HPDE6-E6E7 (cell line): ENCODE results near the gene OMP.
"Not testable (repeated sequence)": the region's sequence is repeated elsewhere in the genome, so short reads cannot be mapped to it uniquely, and the experiment has no call there.

Experiments used
- DNase-seq: peaks from one replicate; pipeline ENCODE4 v3.0.0; 2011; ENCODE audit warnings: missing footprints; ENCODE audit errors: extremely low spot score

The OMP gene

DNA sequence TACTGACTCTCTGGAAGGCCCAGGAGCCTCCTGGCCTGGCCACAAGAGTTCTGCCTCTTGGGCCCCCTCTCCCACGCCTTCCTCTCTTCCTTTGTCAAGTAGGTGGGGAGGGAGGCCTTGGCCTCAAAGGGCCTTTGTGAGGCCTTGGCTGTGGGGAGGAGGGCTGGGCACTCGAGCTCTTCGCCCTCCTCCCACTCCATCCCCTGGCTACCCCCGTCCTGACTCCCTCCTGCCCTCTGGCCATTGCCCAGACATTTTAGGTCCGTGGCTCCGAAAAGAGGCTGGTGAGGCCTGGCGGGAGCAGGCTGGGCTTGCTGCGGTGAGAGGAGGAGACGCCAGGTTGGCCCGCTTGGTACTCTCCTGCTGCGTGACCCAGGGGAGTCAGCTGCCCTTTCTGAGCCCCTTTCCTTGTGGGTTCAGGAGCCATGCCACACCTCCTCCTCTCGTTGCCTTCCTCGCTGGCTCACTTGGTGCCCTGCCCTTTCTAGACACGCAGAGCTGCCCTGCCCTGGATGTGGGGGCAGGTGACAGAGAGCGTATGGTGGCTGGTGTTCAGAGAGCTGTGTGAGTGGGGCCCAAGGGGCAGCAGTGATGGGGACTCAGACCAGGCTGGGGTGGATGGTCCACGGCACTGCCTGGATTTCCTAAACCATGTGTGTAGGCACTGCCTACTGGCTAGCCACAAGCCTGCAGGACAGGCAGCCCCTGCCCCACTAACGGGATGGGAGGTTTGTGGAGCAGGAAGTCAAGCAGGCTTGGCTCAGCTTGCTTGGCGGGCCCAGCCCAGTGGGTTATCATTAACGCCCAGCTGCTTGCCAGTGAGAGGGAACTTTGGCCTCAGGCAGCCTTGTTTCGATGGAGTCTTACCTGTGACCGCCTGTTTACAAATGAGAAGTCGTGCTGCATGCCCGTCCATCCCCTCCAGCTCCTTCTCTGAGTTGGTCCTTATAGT, 15.8 kb upstream of the OMP start:
- DNase-seq = no peak

GRCh38 chr11:77087723-77088225, 14.9 kb upstream of the OMP start:
- DNase-seq = no peak

GRCh38 chr11:77088236-77089003, 14.2 kb upstream of the OMP start:
- DNase-seq = no peak

DNA sequence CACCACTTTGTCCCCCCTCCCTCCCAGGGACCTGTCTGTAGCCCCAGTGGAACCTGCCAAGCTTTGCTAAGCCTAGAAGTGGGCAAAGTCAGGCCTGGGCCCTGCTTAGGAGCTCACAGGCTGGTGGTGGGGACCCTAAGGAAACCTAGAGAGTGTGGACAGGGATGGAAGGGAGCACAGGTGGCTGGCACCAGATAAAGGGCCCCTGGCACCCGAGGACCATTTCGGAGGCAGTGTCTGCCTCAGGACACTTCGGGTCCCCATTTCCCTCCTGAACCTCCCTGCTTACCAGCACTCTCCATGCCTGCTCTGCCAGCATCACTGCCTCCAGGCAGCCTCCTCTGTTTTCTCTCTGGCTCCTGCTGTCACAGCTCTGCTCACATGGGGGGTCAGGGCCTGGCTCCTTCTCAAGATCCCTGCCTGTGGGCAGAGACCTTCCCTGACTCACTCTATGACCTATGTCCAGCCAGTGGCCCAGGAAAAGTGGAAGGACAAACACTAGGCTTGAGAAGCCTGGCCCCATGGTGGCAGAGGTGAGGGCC, 13.6 kb upstream of the OMP start:
- DNase-seq = no peak

DNA sequence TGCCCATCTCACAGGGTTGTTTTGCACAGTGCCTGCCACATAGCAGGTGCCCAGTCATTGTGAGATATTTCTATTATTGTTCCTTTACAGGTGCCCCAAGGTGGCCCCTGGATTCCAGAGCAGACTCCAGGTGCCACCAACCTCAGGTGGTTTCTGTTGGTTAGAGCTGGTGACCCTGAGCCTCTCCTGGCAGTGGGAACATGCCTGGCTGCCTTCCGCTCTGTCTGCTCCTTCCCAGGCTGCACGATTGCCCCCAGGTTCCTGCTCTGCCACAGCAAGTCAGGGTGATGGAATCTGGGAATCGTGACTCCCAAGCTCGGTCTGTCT, 12.6 kb upstream of the OMP start:
- no peak for DNase-seq

- no peak for DNase-seq
Observed at GRCh38 chr11:77090373-77091111, 12.1 kb upstream of the OMP start.

DNA sequence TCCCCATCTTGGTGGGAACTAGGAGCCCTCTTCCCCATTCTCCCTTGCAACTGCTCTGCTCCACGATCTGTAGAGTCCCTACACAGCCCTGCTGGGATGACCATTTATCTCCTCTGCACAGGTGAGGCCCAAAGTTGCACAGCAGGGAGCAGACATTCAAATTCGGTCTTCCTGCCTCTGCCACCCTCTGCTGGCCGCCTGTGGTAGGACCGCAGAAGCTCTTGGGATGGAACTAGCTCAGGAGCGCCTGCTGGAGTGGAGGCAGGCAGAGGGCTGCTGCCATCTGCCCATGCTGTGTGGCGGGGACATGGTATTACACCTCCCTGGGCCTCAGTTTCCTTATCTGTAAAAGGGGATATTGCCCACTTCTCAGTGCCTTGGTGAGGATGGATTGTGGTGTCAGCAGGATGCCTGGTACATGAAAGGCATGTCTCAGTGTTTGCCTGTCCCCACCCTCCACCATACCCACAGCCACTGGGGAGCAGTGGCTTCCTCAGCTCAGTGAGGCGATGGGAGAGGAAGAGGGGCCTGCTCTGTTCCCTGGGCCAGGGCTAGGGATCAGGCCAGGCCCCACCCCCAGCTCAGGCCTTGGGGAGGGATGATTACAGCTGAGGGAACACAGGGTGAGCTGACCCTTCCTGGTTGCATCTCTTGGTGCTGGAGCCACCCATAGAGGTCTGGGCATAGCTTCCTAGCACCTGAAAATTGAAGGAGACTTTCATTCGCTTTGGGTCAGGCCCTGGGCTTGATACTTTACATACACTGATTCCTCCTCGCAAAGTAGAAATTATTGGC, 11.3 kb upstream of the OMP start:
- DNase-seq = peak; percentile 88

GRCh38 chr11:77092382-77092781, 10.3 kb upstream of the OMP start:
- DNase-seq = no peak

GRCh38 chr11:77093056-77093891, 9.4 kb upstream of the OMP start:
- no peak for DNase-seq

DNA sequence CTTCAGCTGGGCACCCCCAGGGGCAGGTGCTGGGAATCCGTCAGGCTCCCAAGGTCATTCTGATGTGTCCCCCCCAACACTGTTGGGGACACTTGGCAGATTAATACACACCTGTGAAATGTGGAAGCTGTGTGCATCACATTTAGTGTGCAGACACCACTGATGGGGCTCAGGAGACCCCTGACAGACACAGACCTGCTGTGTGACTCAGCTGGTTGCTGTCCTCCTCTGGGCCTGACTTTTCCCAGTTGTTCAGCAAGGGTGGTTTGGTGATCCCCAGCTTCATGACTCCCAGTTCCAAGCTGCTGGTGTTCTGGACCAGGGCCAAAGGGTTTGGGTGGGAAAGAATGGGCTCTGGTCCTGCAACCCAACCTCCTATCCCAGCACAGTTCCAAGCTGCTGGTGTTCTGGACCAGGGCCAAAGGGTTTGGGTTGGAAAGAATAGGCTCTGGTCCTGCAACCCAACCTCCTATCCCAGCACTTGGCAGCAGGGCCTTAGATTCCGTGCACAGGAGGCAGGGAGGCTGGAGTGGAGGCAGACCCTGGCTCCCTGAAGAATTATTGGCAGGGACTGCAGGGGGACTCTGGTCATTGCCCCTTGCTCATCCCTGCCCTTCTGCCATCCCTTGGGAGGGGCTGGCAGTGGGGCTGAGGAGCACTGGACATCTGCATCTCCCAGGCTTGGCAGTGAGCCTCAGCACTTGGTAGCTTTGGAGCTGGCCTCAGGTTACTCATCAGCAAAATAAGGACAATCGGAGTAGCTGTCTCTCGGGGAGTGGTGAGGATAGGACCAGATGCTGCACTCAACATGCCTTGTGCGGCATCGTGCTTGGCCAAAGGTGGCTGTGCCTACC, 8.4 kb upstream of the OMP start:
- DNase-seq = no peak

GRCh38 chr11:77094841-77095365, 7.7 kb upstream of the OMP start:
- no peak for DNase-seq

GRCh38 chr11:77095551-77096490, 6.8 kb upstream of the OMP start:
- no peak for DNase-seq

DNA sequence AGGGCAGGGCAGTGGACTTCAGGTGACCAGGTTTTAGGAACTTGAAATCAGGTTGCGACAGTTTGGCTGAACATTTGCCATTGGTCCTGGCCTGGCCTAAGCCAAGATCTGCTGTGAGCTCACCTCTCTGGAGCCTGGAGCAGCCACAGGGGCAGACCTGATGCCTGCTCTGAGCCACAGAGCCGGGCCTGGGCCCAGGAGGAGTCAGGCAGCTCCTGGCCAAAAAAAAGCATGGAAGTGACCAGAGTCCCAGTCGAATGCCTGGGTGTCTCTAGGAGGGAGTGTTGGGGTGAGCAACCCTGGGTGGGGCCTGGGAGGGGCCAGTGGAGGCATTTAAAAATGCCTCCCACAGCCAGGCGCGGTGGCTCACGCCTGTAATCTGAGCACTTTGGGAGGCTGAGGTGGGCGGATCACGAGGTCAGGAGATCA, 6.0 kb upstream of the OMP start:
- DNase-seq = no peak

DNA sequence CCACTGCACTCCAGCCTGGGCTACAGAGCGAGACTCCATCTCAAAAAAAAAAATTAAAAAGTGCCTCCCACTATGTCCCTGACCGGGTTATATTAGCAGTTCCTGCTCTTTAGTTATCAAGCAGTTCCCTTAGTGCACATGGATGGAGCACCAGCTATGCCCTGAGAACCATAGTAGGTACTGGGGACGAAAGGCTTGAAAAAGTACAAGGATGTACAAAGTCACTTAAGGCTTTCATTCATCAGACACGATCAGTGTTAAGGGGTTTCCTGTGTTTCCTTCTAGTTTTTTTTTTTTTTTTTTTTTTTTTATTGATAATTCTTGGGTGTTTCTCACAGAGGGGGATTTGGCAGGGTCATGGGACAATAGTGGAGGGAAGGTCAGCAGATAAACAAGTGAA, 5.5 kb upstream of the OMP start:
- not testable (repeated sequence) for DNase-seq

DNA sequence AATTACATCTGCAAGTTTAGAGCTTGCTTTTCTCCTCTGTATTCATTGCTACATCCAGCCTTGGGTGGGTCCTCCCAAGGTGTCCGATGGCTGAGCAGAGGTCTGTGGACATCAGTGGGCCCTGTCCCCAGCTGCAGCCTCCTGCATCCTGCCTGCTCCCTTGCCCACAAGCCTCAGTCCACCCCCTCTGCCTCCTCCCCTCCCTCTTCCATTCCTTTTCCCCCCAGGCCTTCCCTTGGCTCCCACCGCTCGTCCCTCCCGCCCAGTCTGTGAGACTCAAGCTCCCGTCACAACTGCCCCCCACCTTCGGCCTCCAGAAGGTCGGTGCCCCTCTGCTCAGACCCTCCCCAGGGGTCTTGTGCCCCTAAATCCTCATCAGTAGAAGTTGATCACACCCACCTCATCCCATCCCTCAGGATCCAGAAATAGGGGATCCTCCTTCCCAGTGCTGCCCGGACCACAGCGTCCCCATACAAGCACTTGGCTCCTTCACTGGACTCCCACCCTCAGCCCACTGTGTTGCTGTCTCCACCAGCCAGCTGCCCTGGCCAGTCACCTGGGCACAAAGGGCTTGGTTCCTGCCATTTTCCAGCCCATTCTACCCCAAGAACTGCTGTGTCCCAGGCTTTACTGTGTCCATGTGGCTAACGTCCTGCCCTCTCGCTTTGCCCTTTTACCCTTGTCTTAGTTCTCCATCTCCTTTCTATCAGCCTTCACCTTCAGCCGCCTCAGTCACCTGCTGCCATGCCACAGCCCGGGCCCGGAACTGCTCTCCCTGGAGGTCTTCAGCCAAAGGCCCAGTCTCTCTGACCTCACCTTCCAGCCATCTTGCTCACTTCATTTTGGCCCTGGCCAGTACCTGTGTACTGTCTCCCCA, 2.2 kb upstream of the OMP start:
- DNase-seq = no peak

DNA sequence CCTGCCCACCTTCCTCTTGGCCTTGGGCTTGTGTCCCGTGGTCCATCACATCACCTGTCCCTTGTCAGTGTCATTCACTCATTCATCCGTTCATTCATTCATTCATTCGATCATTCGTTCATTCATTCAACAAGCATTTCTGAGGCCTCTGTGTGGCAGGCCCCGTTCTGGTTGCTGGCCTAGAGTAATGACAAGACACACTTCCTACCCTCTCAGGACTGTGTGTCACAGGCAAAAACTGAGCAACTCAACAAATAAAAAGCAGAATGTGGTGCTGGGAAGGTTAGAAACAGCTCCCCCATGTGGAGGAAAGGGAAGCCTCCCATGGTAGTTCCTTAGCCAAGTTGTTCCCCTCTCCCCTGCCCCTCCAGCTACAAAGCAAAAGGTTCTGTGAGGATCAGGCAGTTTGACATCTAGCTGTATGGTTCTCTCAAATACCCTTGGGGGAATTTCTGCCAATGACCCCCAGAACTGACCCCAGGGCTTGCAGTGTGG, 1.6 kb upstream of the OMP start:
- no peak for DNase-seq

- no peak for DNase-seq
Observed at GRCh38 chr11:77103319-77103718, 679 bp downstream of the OMP start.
